PC-3 (cell line): ENCODE measurements around the gene FSTL4. TPM values are rescaled to one million over a fixed set of nuclear protein-coding genes. Genes with fewer than 3 reads are reported as not detected.
A peak's percentile ranks its signal among the peaks of the same experiment; 100 is the strongest.

ENCODE experiments used
- ATAC-seq: fragments of 200-7000 bp; cut with Tn5 transposase; 2 replicates; pipeline ENCODE4 v1.9.1; 2020; ENCODE audit warnings: mild to moderate bottlenecking, moderate library complexity
- BruUV-seq: library from RNA; stranded (reverse); fragments of 400-500 nt; replicated peaks from 2 replicates; lab custom pipeline; 2021; lab: Mats Ljungman, UMichigan
- CTCF ChIA-PET: fragments of 300-600 bp; sonication (Branson Sonifier 250); formaldehyde crosslinking; loops from one replicate; lab custom pipeline; 2022; ENCODE audit warnings: antibody characterized with exemption; lab: Charles Lee
- POLR2A ChIA-PET: fragments of 300-600 bp; sonication (Branson Sonifier 250); formaldehyde crosslinking; loops from one replicate; lab custom pipeline; 2022; ENCODE audit warnings: antibody characterized with exemption; ENCODE audit not compliant: unreplicated experiment; lab: Charles Lee
- DNase-seq: peaks from one replicate; pipeline ENCODE4 v3.0.0-alpha.2; 2015
- H2AFZ ChIP-seq: fragments of 300-600 bp; sonication (generic); 2 replicates; pipeline ENCODE4 v1.6.0; 2016; ENCODE audit warnings: antibody characterized with exemption, low read length
- H3F3A ChIP-seq: fragments of 300-600 bp; sonication (generic); one replicate; pipeline ENCODE4 v1.6.0; 2017; ENCODE audit warnings: antibody characterized with exemption, low read length, control low read depth, mild to moderate bottlenecking; ENCODE audit not compliant: unreplicated experiment
- H3K27ac ChIP-seq: fragments of 300-600 bp; sonication (generic); 2 replicates; pipeline ENCODE4 v1.5.1; 2016; ENCODE audit warnings: mild to moderate bottlenecking, low read length
- H3K27me3 ChIP-seq: fragments of 300-600 bp; sonication (generic); 2 replicates; pipeline ENCODE4 v1.6.1; 2016; ENCODE audit warnings: low read length, mixed read lengths
- H3K36me3 ChIP-seq: fragments of 300-600 bp; sonication (generic); 2 replicates; pipeline ENCODE4 v1.6.1; 2016; ENCODE audit warnings: low read depth, mixed run types, low read length, mixed read lengths
- H3K4me1 ChIP-seq: fragments of 300-600 bp; sonication (generic); 2 replicates; pipeline ENCODE4 v1.5.1; 2016; ENCODE audit warnings: low read length; ENCODE audit not compliant: insufficient read depth
- H3K4me2 ChIP-seq: fragments of 300-600 bp; sonication (generic); 2 replicates; pipeline ENCODE4 v1.6.0; 2016; ENCODE audit warnings: low read length
- H3K4me3 ChIP-seq: fragments of 300-600 bp; sonication (generic); 2 replicates; pipeline ENCODE4 v1.5.1; 2016; ENCODE audit warnings: mild to moderate bottlenecking, low read length, mixed read lengths
- H3K79me2 ChIP-seq: fragments of 300-600 bp; sonication (generic); 2 replicates; pipeline ENCODE4 v1.6.1; 2017; ENCODE audit warnings: low read length, mixed read lengths
- H3K9ac ChIP-seq: fragments of 300-600 bp; sonication (generic); 2 replicates; pipeline ENCODE4 v1.6.0; 2016; ENCODE audit warnings: mild to moderate bottlenecking, low read length
- H3K9me2 ChIP-seq: fragments of 300-600 bp; sonication (generic); replicated peaks from 2 replicates; pipeline ENCODE4 v1.6.1; 2016; ENCODE audit warnings: mixed run types, low read length, mixed read lengths
- H3K9me3 ChIP-seq: fragments of 300-600 bp; sonication (generic); 2 replicates; pipeline ENCODE4 v1.6.1; 2016; ENCODE audit warnings: low read length, mixed read lengths
- H4K20me1 ChIP-seq: fragments of 300-600 bp; sonication (generic); 2 replicates; pipeline ENCODE4 v1.6.1; 2016; ENCODE audit warnings: low read length, mixed read lengths
- EZH2 ChIP-seq: fragments of 300-600 bp; sonication (generic); IDR thresholded peaks from one replicate; pipeline ENCODE4 v1.6.1; 2017; ENCODE audit warnings: antibody characterized with exemption, mild to moderate bottlenecking, low read length; ENCODE audit not compliant: unreplicated experiment
- EZH2phosphoT487 ChIP-seq: fragments of 300-600 bp; sonication (generic); IDR thresholded peaks from 2 replicates; pipeline ENCODE4 v1.6.1; 2018; ENCODE audit warnings: mild to moderate bottlenecking, antibody characterized with exemption, low read length, borderline replicate concordance
- intact Hi-C: fragments of 100-400 bp; cut with micrococcal nuclease; formaldehyde crosslinking; loops from 2 replicates; pipeline ENCODE4 v1.9.0; 2023
- total RNA-seq: library from RNA; depleted of rRNA; stranded (reverse); fragments of >200 nt; gene quantifications from 2 replicates; pipeline ENCODE4 v1.2.3, GENCODE V29; 2014
- TF ChIP-seq, protein P1 (sequence below): fragments of 300-600 bp; sonication (generic); conservative IDR thresholded peaks from 2 replicates; pipeline ENCODE4 v1.5.1; 2017; ENCODE audit warnings: antibody characterized with exemption, low read depth, mild to moderate bottlenecking, low read length

FSTL4 gene
- total RNA-seq, 1 experiment from 2014 or later = 4.2 TPM

DNA sequence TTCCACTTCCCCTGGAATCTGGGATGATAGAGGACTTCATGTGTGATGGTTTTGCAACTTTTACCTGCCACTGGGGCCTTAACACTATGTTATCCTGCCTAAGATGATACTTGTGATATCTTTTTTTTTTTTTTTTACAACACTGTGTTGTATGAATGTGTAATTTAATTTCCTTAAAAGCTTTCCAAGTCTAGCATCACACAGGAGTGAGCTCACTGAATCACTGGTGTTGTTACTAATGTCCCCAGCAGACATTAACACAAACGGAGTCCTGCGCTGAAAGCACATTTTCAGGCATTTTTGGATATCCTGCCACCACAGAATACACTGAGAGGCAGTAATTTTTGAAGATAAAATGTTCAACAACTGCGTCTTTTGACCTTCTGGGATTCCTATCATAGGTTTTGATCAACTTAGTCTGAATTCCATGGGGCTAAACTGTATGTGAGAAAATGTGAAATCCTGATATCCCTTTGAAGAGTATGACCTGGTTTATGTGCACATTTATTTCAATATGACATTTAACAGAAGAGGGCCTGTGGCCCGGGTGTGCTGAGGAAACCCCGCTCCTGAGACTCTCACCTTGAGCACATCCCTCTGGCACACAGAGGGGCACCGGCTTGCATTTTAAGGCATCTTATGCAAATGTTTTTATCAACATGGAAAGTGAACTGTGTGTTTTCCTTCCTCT is 118.0 kb downstream of the FSTL4 start:
- TF ChIP-seq EZH2phosphoT487 = no peak
- TF ChIP-seq EZH2 = no peak
- TF ChIP-seq, protein P1, sequence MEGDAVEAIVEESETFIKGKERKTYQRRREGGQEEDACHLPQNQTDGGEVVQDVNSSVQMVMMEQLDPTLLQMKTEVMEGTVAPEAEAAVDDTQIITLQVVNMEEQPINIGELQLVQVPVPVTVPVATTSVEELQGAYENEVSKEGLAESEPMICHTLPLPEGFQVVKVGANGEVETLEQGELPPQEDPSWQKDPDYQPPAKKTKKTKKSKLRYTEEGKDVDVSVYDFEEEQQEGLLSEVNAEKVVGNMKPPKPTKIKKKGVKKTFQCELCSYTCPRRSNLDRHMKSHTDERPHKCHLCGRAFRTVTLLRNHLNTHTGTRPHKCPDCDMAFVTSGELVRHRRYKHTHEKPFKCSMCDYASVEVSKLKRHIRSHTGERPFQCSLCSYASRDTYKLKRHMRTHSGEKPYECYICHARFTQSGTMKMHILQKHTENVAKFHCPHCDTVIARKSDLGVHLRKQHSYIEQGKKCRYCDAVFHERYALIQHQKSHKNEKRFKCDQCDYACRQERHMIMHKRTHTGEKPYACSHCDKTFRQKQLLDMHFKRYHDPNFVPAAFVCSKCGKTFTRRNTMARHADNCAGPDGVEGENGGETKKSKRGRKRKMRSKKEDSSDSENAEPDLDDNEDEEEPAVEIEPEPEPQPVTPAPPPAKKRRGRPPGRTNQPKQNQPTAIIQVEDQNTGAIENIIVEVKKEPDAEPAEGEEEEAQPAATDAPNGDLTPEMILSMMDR = no peak
- Histone ChIP-seq H3K79me2 (no peaks in the 10 kb centered on the region), H3K9me3 (no peaks in the 10 kb centered on the region), H3K4me3 (no peak overlapping the region), H3K27me3 (no peaks in the 10 kb centered on the region), H3K9ac (no peak overlapping the region), H3K9me2 (no peaks in the 10 kb centered on the region), H4K20me1 (no peaks in the 10 kb centered on the region), H2AFZ (no peak overlapping the region), H3K36me3 (no peaks in the 10 kb centered on the region), H3K27ac (no peak overlapping the region), H3K4me1 (no peaks in the 10 kb centered on the region), H3K4me2 (no peak overlapping the region), H3F3A (no peaks in the 10 kb centered on the region)
- ATAC-seq (no peak), DNase-seq (no peak)
- POLR2A ChIA-PET = no interaction called here
- no TSS peak for BruUV-seq
- CTCF ChIA-PET = no interaction called here
- intact Hi-C loops = no loop called here

DNA sequence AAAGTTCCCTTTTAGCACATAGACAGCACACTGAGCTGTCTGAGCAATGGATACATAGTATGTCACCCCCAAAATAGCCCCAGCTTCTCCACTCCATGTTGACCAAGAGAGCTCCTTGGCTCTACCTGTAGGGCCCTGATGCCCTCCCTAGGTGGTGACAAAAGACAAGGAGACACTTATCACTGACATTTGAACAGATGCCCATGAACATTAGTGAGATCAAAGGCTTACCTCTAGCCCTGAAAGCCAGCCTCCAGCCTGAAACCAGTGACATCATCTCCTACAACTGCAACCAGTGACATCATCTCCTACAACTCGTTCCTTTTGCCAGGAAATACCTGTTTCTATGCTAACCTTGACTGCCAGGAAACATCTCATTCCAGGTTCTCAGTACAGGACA is 122.7 kb downstream of the FSTL4 start:
- H3K9me3 ChIP-seq = no peaks in the 10 kb centered on the region
- H3K79me2 ChIP-seq = no peaks in the 10 kb centered on the region
- no peak overlapping the region for H2AFZ ChIP-seq
- H3K9me2 ChIP-seq = no peaks in the 10 kb centered on the region
- no peak overlapping the region for H3K9ac ChIP-seq
- H3K4me3 ChIP-seq = no peak overlapping the region
- H4K20me1 ChIP-seq = no peaks in the 10 kb centered on the region
- peak; percentile 56 for DNase-seq
- TF ChIP-seq EZH2 (no peak), EZH2phosphoT487 (no peak)
- TF ChIP-seq, protein P1 = peak; percentile 61
- peak; percentile 56; the same call in 1 of the 2 replicates for ATAC-seq
- no peaks in the 10 kb centered on the region for H3K27me3 ChIP-seq
- H3F3A ChIP-seq = no peaks in the 10 kb centered on the region
- ChIA-PET CTCF (interaction anchor here (0.6 to 1.0 kb wide), 3 partner anchors 121 to 550 kb away, joined by 3 to 4 read pairs (median 3); no protein-coding TSS in a partner anchor), POLR2A (no interaction called here)
- intact Hi-C loops = loop anchor here (1.0 kb wide), 2 partner anchors 380 to 455 kb away; no protein-coding TSS in a partner anchor
- H3K27ac ChIP-seq = no peak overlapping the region
- H3K4me1 ChIP-seq = no peaks in the 10 kb centered on the region
- no TSS peak for BruUV-seq
- H3K4me2 ChIP-seq = no peak overlapping the region
- H3K36me3 ChIP-seq = no peaks in the 10 kb centered on the region

DNA sequence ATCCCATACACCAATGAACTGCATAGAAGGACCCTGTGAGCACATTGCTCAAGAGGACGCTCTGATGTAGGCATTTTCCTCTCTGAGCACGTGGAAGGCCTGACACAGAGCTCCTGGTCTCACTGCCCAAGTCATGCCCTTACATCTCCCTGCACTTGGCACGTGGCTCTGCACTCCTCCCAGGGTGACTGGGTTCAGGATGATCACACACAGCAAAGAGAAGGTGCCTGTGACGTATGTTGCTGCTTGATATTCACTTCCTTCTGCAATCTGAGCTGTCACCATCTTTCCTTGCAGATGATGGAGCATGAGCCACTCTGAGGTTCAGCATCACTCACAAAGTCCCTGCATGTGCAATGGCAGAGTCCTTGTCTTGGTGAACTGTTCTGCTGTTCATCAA is 125.2 kb downstream of the FSTL4 start:
- no peak overlapping the region for H3K4me3 ChIP-seq
- H3K79me2 ChIP-seq = no peaks in the 10 kb centered on the region
- intact Hi-C loops = no loop called here
- no peaks in the 10 kb centered on the region for H3F3A ChIP-seq
- no peak overlapping the region for H2AFZ ChIP-seq
- no peak overlapping the region for H3K4me2 ChIP-seq
- no TSS peak for BruUV-seq
- H3K36me3 ChIP-seq = no peaks in the 10 kb centered on the region
- no peak for DNase-seq
- H3K9me3 ChIP-seq = no peaks in the 10 kb centered on the region
- TF ChIP-seq, protein P1 = no peak
- TF ChIP-seq EZH2phosphoT487 (no peak), EZH2 (no peak)
- H3K9ac ChIP-seq = no peak overlapping the region
- H3K27me3 ChIP-seq = no peaks in the 10 kb centered on the region
- no peaks in the 10 kb centered on the region for H4K20me1 ChIP-seq
- no peaks in the 10 kb centered on the region for H3K9me2 ChIP-seq
- ATAC-seq = no peak
- H3K4me1 ChIP-seq = no peaks in the 10 kb centered on the region
- ChIA-PET POLR2A (no interaction called here), CTCF (no interaction called here)
- no peak overlapping the region for H3K27ac ChIP-seq
